Endodermal cell (in vitro differentiated cells): ENCODE measurements around the gene ZSWIM4. TPM values are rescaled to one million over a fixed set of nuclear protein-coding genes. Genes with fewer than 3 reads are reported as not detected.
"Not testable (repeated sequence)": the region's sequence is repeated elsewhere in the genome, so short reads cannot be mapped to it uniquely, and the experiment has no call there.

ENCODE experiments used
- DNase-seq: peaks from one replicate; pipeline ENCODE4 v3.0.0-alpha.2; 2017
- H3K27ac ChIP-seq: 2 replicates; pipeline ENCODE4 v1.5.1; 2013; ENCODE audit warnings: mild to moderate bottlenecking, low read depth, low read length, moderate library complexity
- H3K27me3 ChIP-seq: 2 replicates; pipeline ENCODE4 v1.6.1; 2013; ENCODE audit warnings: mild to moderate bottlenecking, low read length, moderate library complexity; ENCODE audit not compliant: insufficient read depth, control insufficient read depth, poor library complexity, severe bottlenecking
- H3K36me3 ChIP-seq: 2 replicates; pipeline ENCODE4 v1.7.0; 2013; ENCODE audit warnings: mild to moderate bottlenecking, low read length, moderate library complexity; ENCODE audit not compliant: control insufficient read depth, insufficient read depth
- H3K4me1 ChIP-seq: one replicate; pipeline ENCODE4 v1.7.0; 2013; ENCODE audit warnings: low read length; ENCODE audit not compliant: control insufficient read depth, insufficient read depth
- H3K4me3 ChIP-seq: 2 replicates; pipeline ENCODE4 v1.5.1; 2013; ENCODE audit warnings: mild to moderate bottlenecking, low read length, moderate library complexity
- H3K9ac ChIP-seq: 2 replicates; pipeline ENCODE4 v1.6.1; 2013; ENCODE audit warnings: mild to moderate bottlenecking, low read length, moderate library complexity; ENCODE audit not compliant: poor library complexity, severe bottlenecking; ENCODE audit errors: extremely low read depth
- H3K9me3 ChIP-seq: 2 replicates; pipeline ENCODE4 v1.6.1; 2013; ENCODE audit warnings: mild to moderate bottlenecking, low read length, moderate library complexity; ENCODE audit not compliant: control insufficient read depth
- H3K27ac Mint-ChIP-seq: 2 replicates; pipeline ENCODE4 v1.8.0; 2020; ENCODE audit warnings: mixed read lengths
- H3K27me3 Mint-ChIP-seq: 2 replicates; pipeline ENCODE4 v1.8.0; 2021; ENCODE audit warnings: mild to moderate bottlenecking, mixed read lengths; ENCODE audit not compliant: insufficient read depth
- H3K36me3 Mint-ChIP-seq: 2 replicates; pipeline ENCODE4 v1.8.0; 2020; ENCODE audit warnings: low read depth, mixed read lengths
- H3K4me1 Mint-ChIP-seq: 2 replicates; pipeline ENCODE4 v1.8.0; 2020; ENCODE audit warnings: mixed read lengths
- H3K4me3 Mint-ChIP-seq: 2 replicates; pipeline ENCODE4 v1.8.0; 2020; ENCODE audit warnings: mild to moderate bottlenecking, moderate library complexity, mixed read lengths
- H3K9me3 Mint-ChIP-seq: 2 replicates; pipeline ENCODE4 v1.8.0; 2020; ENCODE audit warnings: mild to moderate bottlenecking, mixed read lengths
- CTCF ChIP-seq: fragments of 200-600 bp; sonication (generic); conservative IDR thresholded peaks from 2 replicates; pipeline ENCODE4 v1.5.0; 2021; ENCODE audit warnings: antibody characterized with exemption, mild to moderate bottlenecking
- WGBS, 2 experiments: methylation state at CpG; one replicate each; pipeline versions ENCODE4 v1.1.5 to v1.1.7; 2013; ENCODE audit warnings: missing lambda C conversion rate in 2 of 2, mixed read lengths in 1 of 2; ENCODE audit not compliant: insufficient coverage in 1 of 2, insufficient read length in 1 of 2; 5-methylcytosine and 5-hydroxymethylcytosine counted together
- total RNA-seq, 2 donors: library from RNA; stranded (reverse); fragmentation: NEBNext Ultra II Directional in 1 of 2; extraction: Animal tissue kit (Norgen Biotek cat#: 25700) in 1 of 2; gene quantifications; 2 replicates in 1 of 2; 3 replicates in 1 of 2; pipeline ENCODE4 v1.2.1, GENCODE V29; 2021

The ZSWIM4 gene
- total RNA-seq, 2 donors from 2014 or later = 30.0 to 41.9 TPM

- H3K4me1 Mint-ChIP-seq, H3K27ac Mint-ChIP-seq, H3K36me3 ChIP-seq, H3K36me3 Mint-ChIP-seq, H3K27ac ChIP-seq, H3K4me3 Mint-ChIP-seq, H3K9ac ChIP-seq, H3K4me1 ChIP-seq, H3K9me3 ChIP-seq, H3K4me3 ChIP-seq, DNase-seq, H3K9me3 Mint-ChIP-seq, H3K27me3 ChIP-seq, H3K27me3 Mint-ChIP-seq: not testable (repeated sequence)
- WGBS, 2 experiments = 90 to 91% methylated on average over 8 to 11 of the region's 12 CpGs
Observed at GRCh38 chr19:13852171-13852707, 57.0 kb downstream of the ZSWIM4 start.

- no peaks in the 10 kb centered on the region for H3K9me3 Mint-ChIP-seq
- Histone ChIP-seq H3K27me3 (no peaks in the 10 kb centered on the region), H3K36me3 (no peaks in the 10 kb centered on the region), H3K9ac (no peak overlapping the region), H3K9me3 (no peaks in the 10 kb centered on the region), H3K4me1 (no peaks in the 10 kb centered on the region), H3K4me3 (no peak overlapping the region), H3K27ac (no peak overlapping the region)
- H3K4me1 Mint-ChIP-seq = peaks cover 2% of the 10 kb centered on the region
- DNase-seq = no peak
- H3K27ac Mint-ChIP-seq = no peak overlapping the region
- no peaks in the 10 kb centered on the region for H3K27me3 Mint-ChIP-seq
- TF ChIP-seq CTCF = no peak
- no peak overlapping the region for H3K4me3 Mint-ChIP-seq
- H3K36me3 Mint-ChIP-seq = no peaks in the 10 kb centered on the region
- 79 to 87% methylated on average over 2 of the region's 2 CpGs for WGBS, 2 experiments
Observed at GRCh38 chr19:13856497-13856896, 61.3 kb downstream of the ZSWIM4 start.

GRCh38 chr19:13859361-13859880, 64.2 kb downstream of the ZSWIM4 start:
- H3K36me3 ChIP-seq = no peaks in the 10 kb centered on the region
- no peaks in the 10 kb centered on the region for H3K36me3 Mint-ChIP-seq
- no peaks in the 10 kb centered on the region for H3K9me3 Mint-ChIP-seq
- H3K27me3 Mint-ChIP-seq = peaks cover 10% of the 10 kb centered on the region
- peaks cover 10% of the 10 kb centered on the region for H3K4me1 Mint-ChIP-seq
- no peaks in the 10 kb centered on the region for H3K9me3 ChIP-seq
- no peak for DNase-seq
- H3K4me3 Mint-ChIP-seq = no peak overlapping the region
- no peak overlapping the region for H3K27ac ChIP-seq
- peaks cover 10% of the 10 kb centered on the region for H3K27me3 ChIP-seq
- H3K27ac Mint-ChIP-seq = no peak overlapping the region
- H3K9ac ChIP-seq = no peak overlapping the region
- no peak for TF ChIP-seq CTCF
- no peaks in the 10 kb centered on the region for H3K4me1 ChIP-seq
- H3K4me3 ChIP-seq = no peak overlapping the region
- WGBS, 2 experiments = 90 to 95% methylated on average over 3 of the region's 3 CpGs
